Ascending aorta (tissue), 2 donors: ENCODE data around the gene EGFLAM. TPM values are rescaled to one million over a fixed set of nuclear protein-coding genes. Genes with fewer than 3 reads are reported as not detected.

Source experiments
- DNase-seq, 2 donors: peaks; one replicate each; pipeline ENCODE4 v3.0.0-alpha.2; 2019; ENCODE audit warnings: low spot score in 2 of 2
- H3K27ac ChIP-seq, 2 donors: fragments of 200-600 bp; sonication (generic); one replicate each; pipeline ENCODE4 v1.5.1; 2016 to 2017; ENCODE audit warnings: mild to moderate bottlenecking in 1 of 2
- H3K27me3 ChIP-seq: fragments of 200-600 bp; sonication (generic); one replicate; pipeline ENCODE4 v1.5.1; 2017
- H3K36me3 ChIP-seq, 2 donors: fragments of 200-600 bp; sonication (generic); one replicate each; pipeline ENCODE4 v1.5.1; 2016
- H3K4me1 ChIP-seq, 2 donors: fragments of 200-600 bp; sonication (generic); one replicate each; pipeline ENCODE4 v1.5.1; 2016 to 2017; ENCODE audit warnings: mild to moderate bottlenecking in 1 of 2
- H3K4me3 ChIP-seq, 2 donors: fragments of 200-600 bp; sonication (generic); one replicate each; pipeline ENCODE4 v1.5.1; 2016 to 2017; ENCODE audit warnings: mild to moderate bottlenecking in 1 of 2
- H3K9me3 ChIP-seq, 2 donors: fragments of 200-600 bp; sonication (generic); one replicate each; pipeline ENCODE4 v1.5.1; 2016
- CTCF ChIP-seq, 3 experiments: fragments of 200-600 bp in 2 of 3; fragments of 450-650 bp in 1 of 3; sonication (generic) in 2 of 3; IDR thresholded peaks; one replicate each; pipeline ENCODE4 v1.5.1; 2016 to 2019; ENCODE audit warnings: antibody characterized with exemption in 3 of 3, mild to moderate bottlenecking in 1 of 3, moderate library complexity in 1 of 3
- intact Hi-C: fragments of 100-400 bp; cut with DNase I; formaldehyde crosslinking; loops from one replicate; pipeline ENCODE4 v1.15.1; 2023
- total RNA-seq: library from RNA; depleted of rRNA; stranded (reverse); fragments of >200 nt; gene quantifications from one replicate; pipeline ENCODE4 v1.1.0, GENCODE V29; 2016

Gene EGFLAM
- total RNA-seq, 1 donor from 2014 or later: 4.2 TPM

- H3K9me3 ChIP-seq: no peaks in the 10 kb centered on the region
- DNase-seq: no peak
- intact Hi-C loops: no loop called here
- no peak for TF ChIP-seq CTCF (IDR thresholded peaks at IDR 0.05)
- no peaks in the 10 kb centered on the region for H3K27me3 ChIP-seq
- H3K4me1 ChIP-seq: no peaks in the 10 kb centered on the region
- peaks cover 21 to 65% of the 10 kb centered on the region in 2 donors for H3K36me3 ChIP-seq
- no peak overlapping the region for H3K27ac ChIP-seq
- H3K4me3 ChIP-seq: no peak overlapping the region
Observed at GRCh38 chr5:38483805-38484398, 225.5 kb downstream of the EGFLAM start.

GRCh38 chr5:38494175-38494574 lies 235.8 kb downstream of the EGFLAM start:
- H3K4me3 ChIP-seq: no peak overlapping the region
- H3K27ac ChIP-seq: no peak overlapping the region
- intact Hi-C loops: no loop called here
- H3K4me1 ChIP-seq: no peaks in the 10 kb centered on the region
- no peak for DNase-seq
- no peak for TF ChIP-seq CTCF (IDR thresholded peaks at IDR 0.05)
- peaks cover 34 to 49% of the 10 kb centered on the region in 2 donors for H3K36me3 ChIP-seq
- H3K27me3 ChIP-seq: no peaks in the 10 kb centered on the region
- no peaks in the 10 kb centered on the region for H3K9me3 ChIP-seq

- Histone ChIP-seq H3K36me3 (peaks cover 34 to 47% of the 10 kb centered on the region in 2 donors), H3K27ac (no peak overlapping the region)
Observed at GRCh38 chr5:38494763-38495162, 236.4 kb downstream of the EGFLAM start.

GRCh38 chr5:38497946-38498345 lies 239.6 kb downstream of the EGFLAM start:
- Histone ChIP-seq H3K4me3 (no peak overlapping the region), H3K27ac (no peak overlapping the region), H3K9me3 (no peaks in the 10 kb centered on the region), H3K36me3 (peaks cover 26 to 38% of the 10 kb centered on the region in 2 donors), H3K27me3 (no peaks in the 10 kb centered on the region), H3K4me1 (no peaks in the 10 kb centered on the region)
- peak in 1 of 3 experiments; percentile 33 for TF ChIP-seq CTCF (IDR thresholded peaks at IDR 0.05)
- intact Hi-C loops: loop anchor here (5.0 kb wide), 1 partner anchor 169 kb away; no protein-coding TSS in a partner anchor
- no peak for DNase-seq

More at GRCh38 chr5:38494763-38495162, 236.4 kb downstream of the EGFLAM start:
- H3K27me3 ChIP-seq: no peaks in the 10 kb centered on the region
- H3K9me3 ChIP-seq: no peaks in the 10 kb centered on the region
- intact Hi-C loops: loop anchor here (5.0 kb wide), 1 partner anchor 173 kb away; no protein-coding TSS in a partner anchor
- TF ChIP-seq CTCF (IDR thresholded peaks at IDR 0.05): no peak
- no peak for DNase-seq
- H3K4me3 ChIP-seq: no peak overlapping the region
- no peaks in the 10 kb centered on the region for H3K4me1 ChIP-seq

GRCh38 chr5:38500573-38501260 lies 242.4 kb downstream of the EGFLAM start:
- H3K4me1 ChIP-seq: no peaks in the 10 kb centered on the region
- H3K36me3 ChIP-seq: peaks cover 17 to 23% of the 10 kb centered on the region in 2 donors
- intact Hi-C loops: no loop called here
- no peak for DNase-seq
- no peaks in the 10 kb centered on the region for H3K27me3 ChIP-seq
- H3K4me3 ChIP-seq: no peak overlapping the region
- no peaks in the 10 kb centered on the region for H3K9me3 ChIP-seq
- no peak overlapping the region for H3K27ac ChIP-seq
- TF ChIP-seq CTCF (IDR thresholded peaks at IDR 0.05): no peak
